ENCODE measurements around the gene NTM. TPM values are rescaled to one million over a fixed set of nuclear protein-coding genes. Genes with fewer than 3 reads are reported as not detected.

Gene NTM
- total and polyA plus RNA-seq, 9 donors: 8.5 to 37.1 (median 22.6) TPM

GRCh38 chr11:131913267-131913666, 542.9 kb downstream of the NTM start:
- WGBS (ENCODE audit: insufficient coverage): no CpG with 5 or more reads among the region's 4 CpGs
- H3K4me1 ChIP-seq (ENCODE audit: control insufficient read depth, insufficient read depth, low read length): peaks cover 40% of the 10 kb centered on the region
- H3K36me3 ChIP-seq (ENCODE audit: control insufficient read depth, insufficient read depth, low read length): no peaks in the 10 kb centered on the region
- no peaks in the 10 kb centered on the region for H3K9me3 ChIP-seq (replicated peaks; ENCODE audit: control insufficient read depth, low read depth, low read length)
- no peak overlapping the region for H3K4me3 ChIP-seq (ENCODE audit: low read length)
- peaks cover 30% of the 10 kb centered on the region for H3K27me3 ChIP-seq (ENCODE audit: control insufficient read depth, insufficient read depth, low read length)
- no peak overlapping the region for H3K27ac ChIP-seq (ENCODE audit: low read length)
- no peak for DNase-seq

GRCh38 chr11:131914361-131914774, 544.0 kb downstream of the NTM start:
- H3K9me3 ChIP-seq (replicated peaks; ENCODE audit: control insufficient read depth, low read depth, low read length): no peaks in the 10 kb centered on the region
- H3K27ac ChIP-seq (ENCODE audit: low read length): no peak overlapping the region
- peaks cover 32% of the 10 kb centered on the region for H3K27me3 ChIP-seq (ENCODE audit: control insufficient read depth, insufficient read depth, low read length)
- H3K36me3 ChIP-seq (ENCODE audit: control insufficient read depth, insufficient read depth, low read length): no peaks in the 10 kb centered on the region
- no peak overlapping the region for H3K4me3 ChIP-seq (ENCODE audit: low read length)
- no CpG with 5 or more reads among the region's 3 CpGs for WGBS (ENCODE audit: insufficient coverage)
- peaks cover 41% of the 10 kb centered on the region for H3K4me1 ChIP-seq (ENCODE audit: control insufficient read depth, insufficient read depth, low read length)
- DNase-seq: peak; percentile 47

GRCh38 chr11:131916638-131917037, 546.2 kb downstream of the NTM start:
- no peaks in the 10 kb centered on the region for H3K9me3 ChIP-seq (replicated peaks; ENCODE audit: control insufficient read depth, low read depth, low read length)
- peak overlapping the region; percentile 33 for H3K27ac ChIP-seq (ENCODE audit: low read length)
- no peak overlapping the region for H3K4me3 ChIP-seq (ENCODE audit: low read length)
- peaks cover 30% of the 10 kb centered on the region for H3K4me1 ChIP-seq (ENCODE audit: control insufficient read depth, insufficient read depth, low read length)
- 52% methylated on average over 5 of the region's 5 CpGs for WGBS (ENCODE audit: insufficient coverage)
- H3K36me3 ChIP-seq (ENCODE audit: control insufficient read depth, insufficient read depth, low read length): no peaks in the 10 kb centered on the region
- DNase-seq: peak; percentile 74
- peaks cover 16% of the 10 kb centered on the region for H3K27me3 ChIP-seq (ENCODE audit: control insufficient read depth, insufficient read depth, low read length)

- Histone ChIP-seq H3K9me3 (replicated peaks; ENCODE audit: control insufficient read depth, low read depth, low read length) (no peaks in the 10 kb centered on the region), H3K36me3 (ENCODE audit: control insufficient read depth, insufficient read depth, low read length) (no peaks in the 10 kb centered on the region), H3K4me3 (ENCODE audit: low read length) (no peak overlapping the region), H3K27me3 (ENCODE audit: control insufficient read depth, insufficient read depth, low read length) (peaks cover 10% of the 10 kb centered on the region), H3K27ac (ENCODE audit: low read length) (no peak overlapping the region), H3K4me1 (ENCODE audit: control insufficient read depth, insufficient read depth, low read length) (peaks cover 26% of the 10 kb centered on the region)
- WGBS (ENCODE audit: insufficient coverage): 81% methylated on average over 5 of the region's 12 CpGs
- DNase-seq: no peak
Measured at GRCh38 chr11:131917634-131918384, 547.4 kb downstream of the NTM start.

- Histone ChIP-seq H3K36me3 (ENCODE audit: control insufficient read depth, insufficient read depth, low read length) (no peaks in the 10 kb centered on the region), H3K27me3 (ENCODE audit: control insufficient read depth, insufficient read depth, low read length) (peaks cover 8% of the 10 kb centered on the region), H3K4me1 (ENCODE audit: control insufficient read depth, insufficient read depth, low read length) (peaks cover 26% of the 10 kb centered on the region), H3K9me3 (replicated peaks; ENCODE audit: control insufficient read depth, low read depth, low read length) (no peaks in the 10 kb centered on the region), H3K27ac (ENCODE audit: low read length) (no peak overlapping the region), H3K4me3 (ENCODE audit: low read length) (no peak overlapping the region)
- WGBS (ENCODE audit: insufficient coverage): 80% methylated on average over 1 of the region's 4 CpGs
- no peak for DNase-seq
Measured at GRCh38 chr11:131918663-131919062, 548.2 kb downstream of the NTM start.

- Histone ChIP-seq H3K27me3 (ENCODE audit: control insufficient read depth, insufficient read depth, low read length) (peaks cover 5% of the 10 kb centered on the region), H3K9me3 (replicated peaks; ENCODE audit: control insufficient read depth, low read depth, low read length) (no peaks in the 10 kb centered on the region), H3K27ac (ENCODE audit: low read length) (no peak overlapping the region), H3K4me1 (ENCODE audit: control insufficient read depth, insufficient read depth, low read length) (peaks cover 32% of the 10 kb centered on the region), H3K4me3 (ENCODE audit: low read length) (no peak overlapping the region), H3K36me3 (ENCODE audit: control insufficient read depth, insufficient read depth, low read length) (no peaks in the 10 kb centered on the region)
- no peak for DNase-seq
- 86% methylated on average over 6 of the region's 6 CpGs for WGBS (ENCODE audit: insufficient coverage)
Measured at GRCh38 chr11:131922220-131922619, 551.8 kb downstream of the NTM start.

GRCh38 chr11:131923309-131923708, 552.9 kb downstream of the NTM start:
- Histone ChIP-seq H3K4me1 (ENCODE audit: control insufficient read depth, insufficient read depth, low read length) (peaks cover 22% of the 10 kb centered on the region), H3K9me3 (replicated peaks; ENCODE audit: control insufficient read depth, low read depth, low read length) (no peaks in the 10 kb centered on the region), H3K27ac (ENCODE audit: low read length) (peak overlapping the region; percentile 77), H3K36me3 (ENCODE audit: control insufficient read depth, insufficient read depth, low read length) (no peaks in the 10 kb centered on the region), H3K27me3 (ENCODE audit: control insufficient read depth, insufficient read depth, low read length) (peaks cover 3% of the 10 kb centered on the region), H3K4me3 (ENCODE audit: low read length) (no peak overlapping the region)
- peak; percentile 45 for DNase-seq
- no CpG with 5 or more reads among the region's 3 CpGs for WGBS (ENCODE audit: insufficient coverage)

- no peaks in the 10 kb centered on the region for H3K36me3 ChIP-seq (ENCODE audit: control insufficient read depth, insufficient read depth, low read length)
- no peaks in the 10 kb centered on the region for H3K9me3 ChIP-seq (replicated peaks; ENCODE audit: control insufficient read depth, low read depth, low read length)
- H3K27ac ChIP-seq (ENCODE audit: low read length): peak overlapping the region; percentile 77
- WGBS (ENCODE audit: insufficient coverage): 24% methylated on average over 3 of the region's 8 CpGs
- no peak overlapping the region for H3K4me3 ChIP-seq (ENCODE audit: low read length)
- DNase-seq: no peak
- H3K27me3 ChIP-seq (ENCODE audit: control insufficient read depth, insufficient read depth, low read length): no peaks in the 10 kb centered on the region
- peaks cover 21% of the 10 kb centered on the region for H3K4me1 ChIP-seq (ENCODE audit: control insufficient read depth, insufficient read depth, low read length)
Measured at GRCh38 chr11:131924001-131924400, 553.6 kb downstream of the NTM start.

- 10% methylated on average over 2 of the region's 4 CpGs for WGBS (ENCODE audit: insufficient coverage)
- peak; percentile 97 for DNase-seq
- Histone ChIP-seq H3K36me3 (ENCODE audit: control insufficient read depth, insufficient read depth, low read length) (no peaks in the 10 kb centered on the region), H3K4me3 (ENCODE audit: low read length) (no peak overlapping the region), H3K4me1 (ENCODE audit: control insufficient read depth, insufficient read depth, low read length) (peaks cover 21% of the 10 kb centered on the region), H3K9me3 (replicated peaks; ENCODE audit: control insufficient read depth, low read depth, low read length) (no peaks in the 10 kb centered on the region), H3K27ac (ENCODE audit: low read length) (peak overlapping the region; percentile 77), H3K27me3 (ENCODE audit: control insufficient read depth, insufficient read depth, low read length) (no peaks in the 10 kb centered on the region)
Measured at GRCh38 chr11:131924457-131925201, 554.2 kb downstream of the NTM start.

- no peaks in the 10 kb centered on the region for H3K9me3 ChIP-seq (replicated peaks; ENCODE audit: control insufficient read depth, low read depth, low read length)
- H3K27me3 ChIP-seq (ENCODE audit: control insufficient read depth, insufficient read depth, low read length): no peaks in the 10 kb centered on the region
- 71% methylated on average over 4 of the region's 4 CpGs for WGBS (ENCODE audit: insufficient coverage)
- no peak overlapping the region for H3K4me3 ChIP-seq (ENCODE audit: low read length)
- no peak overlapping the region for H3K27ac ChIP-seq (ENCODE audit: low read length)
- no peak for DNase-seq
- H3K4me1 ChIP-seq (ENCODE audit: control insufficient read depth, insufficient read depth, low read length): peaks cover 21% of the 10 kb centered on the region
- no peaks in the 10 kb centered on the region for H3K36me3 ChIP-seq (ENCODE audit: control insufficient read depth, insufficient read depth, low read length)
Measured at GRCh38 chr11:131925829-131926228, 555.4 kb downstream of the NTM start.

Data from muscle of leg (tissue), 11 donors.